ENCODE measurements around the gene RPS6KA6. TPM values are rescaled to one million over a fixed set of nuclear protein-coding genes. Genes with fewer than 3 reads are reported as not detected.
"Not testable (repeated sequence)": the region's sequence is repeated elsewhere in the genome, so short reads cannot be mapped to it uniquely, and the experiment has no call there.

Gene RPS6KA6
- total RNA-seq, 2 donors from 2014 or later: 0.05 to 0.30 TPM

DNA sequence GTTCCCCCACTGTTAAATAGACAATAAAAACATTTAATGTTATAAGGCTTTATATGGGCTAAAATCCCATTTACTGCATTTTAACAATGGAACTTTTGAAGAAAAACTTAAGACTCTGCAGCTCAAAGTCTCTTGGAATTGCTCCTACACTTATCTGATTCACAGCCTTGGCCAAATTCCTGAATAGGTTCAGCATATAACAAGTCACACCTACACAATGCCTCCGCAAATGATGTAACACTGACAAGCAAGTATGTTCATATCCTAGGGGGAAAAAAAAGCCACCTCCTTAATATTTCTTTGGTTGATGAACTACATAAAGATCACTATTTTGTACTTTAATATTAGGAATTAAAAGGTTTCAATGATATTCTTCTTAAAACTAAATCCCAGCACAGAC is 34.5 kb downstream of the RPS6KA6 start:
- Mint-ChIP-seq H3K27me3 (no peaks in the 10 kb centered on the region), H3K4me1 (no peaks in the 10 kb centered on the region), H3K36me3 (ENCODE audit: low read depth) (no peaks in the 10 kb centered on the region), H3K27ac (no peak overlapping the region), H3K4me3 (no peak overlapping the region)
- ATAC-seq (no peak), DNase-seq (no peak)
- no peaks in the 10 kb centered on the region for H3K9me3 ChIP-seq (ENCODE audit: control insufficient read depth, low read length, poor library complexity, severe bottlenecking)

DNA sequence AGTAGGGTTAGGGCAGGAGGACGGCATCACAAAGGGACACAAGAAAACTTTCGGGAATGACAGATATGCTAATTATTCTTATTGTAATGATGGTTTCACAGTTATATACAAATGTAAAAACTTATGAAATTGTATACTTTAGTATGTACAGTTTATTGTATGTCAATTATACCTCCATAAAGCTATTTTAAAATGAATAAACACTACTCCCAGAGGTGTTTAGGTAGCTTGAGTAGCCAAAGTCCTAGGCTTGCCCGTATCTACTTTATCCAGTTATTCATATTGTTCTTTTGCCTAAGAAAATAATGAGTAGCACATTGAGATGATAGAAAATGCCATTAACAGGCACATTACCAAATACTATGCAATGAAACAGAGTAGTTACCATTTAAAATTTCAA is 43.0 kb downstream of the RPS6KA6 start:
- no peak for ATAC-seq
- Mint-ChIP-seq H3K4me3 (no peak overlapping the region), H3K27me3 (no peaks in the 10 kb centered on the region), H3K36me3 (ENCODE audit: low read depth) (no peaks in the 10 kb centered on the region), H3K4me1 (no peaks in the 10 kb centered on the region), H3K27ac (no peak overlapping the region)
- DNase-seq: no peak
- H3K9me3 ChIP-seq (ENCODE audit: control insufficient read depth, low read length, poor library complexity, severe bottlenecking): no peaks in the 10 kb centered on the region

DNA sequence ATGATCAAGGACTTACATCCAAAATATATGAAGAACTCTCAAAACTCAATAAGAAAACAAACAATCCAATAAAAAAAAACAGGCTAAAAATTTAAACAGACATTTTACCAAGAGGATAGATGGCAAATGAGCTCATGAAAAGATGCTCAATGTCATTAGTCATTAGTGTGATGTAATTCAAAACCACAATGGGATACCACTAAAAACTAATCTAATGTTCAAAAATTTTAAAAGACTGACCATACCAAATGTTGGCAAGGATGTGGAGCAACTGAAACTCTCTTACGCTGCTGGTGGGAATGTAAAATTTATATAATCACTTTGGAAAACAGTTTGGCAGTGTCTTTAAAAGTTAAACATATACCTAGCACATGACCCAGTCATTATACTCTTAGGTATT is 43.7 kb downstream of the RPS6KA6 start:
- no peak for DNase-seq
- no peaks in the 10 kb centered on the region for H3K27me3 Mint-ChIP-seq
- no peak overlapping the region for H3K4me3 Mint-ChIP-seq
- H3K36me3 Mint-ChIP-seq (ENCODE audit: low read depth): no peaks in the 10 kb centered on the region
- no peak for ATAC-seq
- H3K27ac Mint-ChIP-seq: no peak overlapping the region
- H3K4me1 Mint-ChIP-seq: no peaks in the 10 kb centered on the region
- H3K9me3 ChIP-seq (ENCODE audit: control insufficient read depth, low read length, poor library complexity, severe bottlenecking): no peaks in the 10 kb centered on the region

DNA sequence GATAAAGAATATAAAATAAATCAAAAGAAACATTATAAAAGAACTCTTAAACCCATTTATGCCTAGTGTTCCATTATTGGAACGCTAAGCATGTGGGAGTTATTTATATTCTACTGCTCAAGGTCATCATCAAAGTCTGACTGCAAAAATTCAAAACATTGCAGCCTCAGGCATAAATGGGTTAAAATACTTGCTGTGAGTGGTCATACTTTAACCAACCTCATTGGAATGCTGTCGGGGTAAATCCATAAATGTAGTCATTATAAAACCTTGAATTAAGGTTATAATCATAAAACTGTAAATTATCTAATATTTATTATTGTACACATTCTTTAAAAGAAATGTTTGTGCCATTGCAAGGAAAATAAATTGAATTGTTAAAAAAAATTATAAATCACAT is 55.0 kb downstream of the RPS6KA6 start:
- Mint-ChIP-seq H3K36me3 (ENCODE audit: low read depth) (no peaks in the 10 kb centered on the region), H3K27me3 (no peaks in the 10 kb centered on the region), H3K4me1 (no peaks in the 10 kb centered on the region), H3K27ac (no peak overlapping the region), H3K4me3 (no peak overlapping the region)
- DNase-seq (no peak), ATAC-seq (no peak)
- no peaks in the 10 kb centered on the region for H3K9me3 ChIP-seq (ENCODE audit: control insufficient read depth, low read length, poor library complexity, severe bottlenecking)

DNA sequence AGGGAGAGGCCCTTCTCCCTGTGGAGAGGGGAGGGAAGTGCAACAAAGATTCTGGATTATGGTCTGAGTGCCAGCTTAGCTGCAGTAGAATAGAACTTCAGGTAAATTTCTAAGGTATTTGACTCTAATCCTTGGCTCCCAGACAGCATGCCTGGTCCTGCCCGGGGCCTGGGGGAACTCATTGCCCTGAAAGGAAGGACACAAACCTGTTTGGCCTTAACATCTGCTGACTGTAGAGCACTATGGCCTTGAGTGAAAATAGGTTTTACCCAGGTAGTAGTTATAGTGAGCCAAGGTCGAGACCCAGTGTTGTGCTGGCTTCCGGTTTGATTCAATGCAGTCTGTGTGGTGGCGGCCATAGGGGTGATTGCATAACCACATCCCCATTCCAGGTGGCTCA is 64.4 kb downstream of the RPS6KA6 start:
- Mint-ChIP-seq H3K27ac (no peak overlapping the region), H3K4me3 (no peak overlapping the region), H3K36me3 (ENCODE audit: low read depth) (no peaks in the 10 kb centered on the region), H3K4me1 (no peaks in the 10 kb centered on the region), H3K27me3 (no peaks in the 10 kb centered on the region)
- no peak for ATAC-seq
- DNase-seq: no peak
- no peaks in the 10 kb centered on the region for H3K9me3 ChIP-seq (ENCODE audit: control insufficient read depth, low read length, poor library complexity, severe bottlenecking)

DNA sequence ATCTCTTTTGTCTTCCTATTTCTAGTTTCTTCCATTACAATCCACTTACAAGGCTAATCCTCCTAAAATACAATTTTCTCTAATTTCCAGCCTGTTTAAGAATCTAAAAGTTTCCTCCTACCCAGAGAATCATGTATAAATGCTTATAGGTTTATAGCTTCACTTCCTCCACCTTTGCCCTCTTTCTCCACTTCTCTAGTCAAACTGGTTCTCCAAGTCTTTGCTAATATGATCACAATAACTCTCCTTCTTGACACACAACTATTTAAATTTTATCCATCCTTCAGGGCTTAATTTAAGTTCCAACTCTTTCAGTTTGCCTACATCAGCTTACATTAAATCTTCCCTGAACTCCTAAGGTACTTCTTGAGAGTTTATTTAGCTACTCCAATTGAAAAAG is 69.2 kb downstream of the RPS6KA6 start:
- H3K4me3 Mint-ChIP-seq: no peak overlapping the region
- no peaks in the 10 kb centered on the region for H3K36me3 Mint-ChIP-seq (ENCODE audit: low read depth)
- H3K4me1 Mint-ChIP-seq: no peaks in the 10 kb centered on the region
- no peaks in the 10 kb centered on the region for H3K9me3 ChIP-seq (ENCODE audit: control insufficient read depth, low read length, poor library complexity, severe bottlenecking)
- H3K27me3 Mint-ChIP-seq: no peaks in the 10 kb centered on the region
- ATAC-seq (no peak), DNase-seq (no peak)
- H3K27ac Mint-ChIP-seq: no peak overlapping the region

DNA sequence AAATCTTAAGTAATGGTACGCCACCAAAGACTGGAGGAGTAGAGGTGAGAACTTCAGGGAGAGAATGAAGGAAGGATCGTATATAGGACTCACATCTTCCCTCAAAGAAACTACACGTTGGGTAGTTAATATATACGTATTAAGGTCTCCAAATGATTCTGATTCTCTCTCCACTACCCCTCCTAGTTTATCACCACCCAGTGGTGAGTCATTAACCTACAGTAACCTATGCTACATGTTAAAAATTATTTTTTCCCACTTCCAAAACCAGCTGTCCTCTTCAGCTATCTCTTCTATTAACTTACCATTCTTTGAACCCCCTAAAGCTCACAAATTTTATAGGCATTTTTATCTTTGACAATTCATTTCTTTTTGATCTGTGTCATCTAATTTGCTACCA is 69.7 kb downstream of the RPS6KA6 start:
- Mint-ChIP-seq H3K27ac (no peak overlapping the region), H3K36me3 (ENCODE audit: low read depth) (no peaks in the 10 kb centered on the region), H3K4me1 (no peaks in the 10 kb centered on the region), H3K4me3 (no peak overlapping the region), H3K27me3 (no peaks in the 10 kb centered on the region)
- ATAC-seq: no peak
- DNase-seq: no peak
- no peaks in the 10 kb centered on the region for H3K9me3 ChIP-seq (ENCODE audit: control insufficient read depth, low read length, poor library complexity, severe bottlenecking)

DNA sequence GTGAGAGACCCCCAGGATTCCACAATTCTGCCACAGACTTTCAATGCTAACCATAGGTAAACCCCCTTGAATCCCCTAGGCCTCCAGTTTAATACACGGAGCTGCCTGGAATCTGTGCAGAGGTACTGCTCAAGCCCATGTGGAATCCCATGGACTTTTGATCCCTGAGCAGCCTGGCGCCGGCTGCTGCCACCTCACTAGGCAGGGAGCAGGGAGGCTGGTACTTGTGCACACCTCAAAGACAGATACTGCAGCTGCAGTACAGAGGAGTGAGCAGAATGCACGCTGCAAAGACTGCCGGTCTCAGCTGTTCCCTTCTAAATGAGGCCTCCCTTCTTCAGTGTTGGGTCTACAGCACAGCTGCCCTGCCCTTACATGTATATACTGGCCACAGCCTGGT is 79.4 kb downstream of the RPS6KA6 start:
- H3K27me3 Mint-ChIP-seq: no peaks in the 10 kb centered on the region
- H3K4me3 Mint-ChIP-seq: no peak overlapping the region
- ATAC-seq (no peak), DNase-seq (no peak)
- no peaks in the 10 kb centered on the region for H3K9me3 ChIP-seq (ENCODE audit: control insufficient read depth, low read length, poor library complexity, severe bottlenecking)
- no peak overlapping the region for H3K27ac Mint-ChIP-seq
- H3K4me1 Mint-ChIP-seq: no peaks in the 10 kb centered on the region
- H3K36me3 Mint-ChIP-seq (ENCODE audit: low read depth): no peaks in the 10 kb centered on the region

DNA sequence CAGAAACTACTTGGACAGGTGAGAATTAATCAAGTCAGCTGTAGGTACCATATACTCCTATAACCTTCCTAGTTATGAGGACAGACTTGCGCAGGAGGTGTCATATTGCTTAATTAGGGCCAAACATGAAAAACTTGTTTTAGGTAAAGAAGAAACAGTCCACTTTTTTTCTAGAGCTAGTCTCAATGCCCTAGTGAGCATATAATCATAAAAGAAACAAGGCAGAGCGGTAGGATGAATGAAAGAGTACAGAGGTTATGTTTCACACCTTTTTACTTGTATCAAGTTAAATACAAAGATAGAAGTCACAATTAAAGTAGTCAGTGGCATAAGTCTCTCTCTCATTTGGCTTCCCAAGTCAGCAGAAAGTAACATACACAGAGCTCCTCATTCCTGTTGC is 88.9 kb downstream of the RPS6KA6 start:
- no peaks in the 10 kb centered on the region for H3K9me3 ChIP-seq (ENCODE audit: control insufficient read depth, low read length, poor library complexity, severe bottlenecking)
- H3K4me1 Mint-ChIP-seq: no peaks in the 10 kb centered on the region
- no peaks in the 10 kb centered on the region for H3K36me3 Mint-ChIP-seq (ENCODE audit: low read depth)
- no peak for DNase-seq
- H3K4me3 Mint-ChIP-seq: no peak overlapping the region
- ATAC-seq: no peak
- no peaks in the 10 kb centered on the region for H3K27me3 Mint-ChIP-seq
- H3K27ac Mint-ChIP-seq: no peak overlapping the region

DNA sequence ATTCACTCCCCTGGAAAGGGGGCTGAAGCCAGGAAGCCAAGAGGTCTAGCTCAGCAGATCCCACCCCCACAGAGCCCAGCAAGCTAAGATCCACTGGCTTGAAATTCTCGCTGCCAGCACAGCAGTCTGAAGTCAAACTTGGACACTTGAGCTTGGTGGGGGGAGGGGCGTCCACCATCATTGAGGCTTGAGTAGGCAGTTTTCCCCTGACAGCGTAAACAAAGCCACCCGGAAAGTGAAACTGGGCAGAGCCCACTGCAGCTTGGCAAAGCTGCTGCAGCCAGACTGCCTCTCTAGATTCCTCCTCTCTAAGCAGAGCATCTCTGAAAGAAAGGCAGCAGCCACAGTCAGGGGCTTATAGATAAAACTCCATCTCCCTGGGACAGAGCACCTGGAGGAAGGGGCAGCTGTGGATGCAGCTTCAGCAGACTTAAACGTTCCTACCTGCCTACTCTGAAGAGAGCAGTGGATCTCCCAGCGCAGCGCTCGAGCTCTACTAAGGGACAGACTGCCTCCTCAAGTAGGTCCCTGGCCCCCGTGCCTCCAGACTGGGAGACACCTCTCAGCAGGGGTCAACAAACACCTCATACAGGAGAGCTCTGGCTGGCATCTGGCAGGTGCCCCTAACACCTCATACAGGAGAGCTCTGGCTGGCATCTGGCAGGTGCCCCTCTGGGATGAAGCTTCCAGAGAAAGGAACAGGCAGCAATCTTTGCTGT is 108.4 kb downstream of the RPS6KA6 start:
- not testable (repeated sequence) for H3K27ac Mint-ChIP-seq, H3K27me3 Mint-ChIP-seq

DNA sequence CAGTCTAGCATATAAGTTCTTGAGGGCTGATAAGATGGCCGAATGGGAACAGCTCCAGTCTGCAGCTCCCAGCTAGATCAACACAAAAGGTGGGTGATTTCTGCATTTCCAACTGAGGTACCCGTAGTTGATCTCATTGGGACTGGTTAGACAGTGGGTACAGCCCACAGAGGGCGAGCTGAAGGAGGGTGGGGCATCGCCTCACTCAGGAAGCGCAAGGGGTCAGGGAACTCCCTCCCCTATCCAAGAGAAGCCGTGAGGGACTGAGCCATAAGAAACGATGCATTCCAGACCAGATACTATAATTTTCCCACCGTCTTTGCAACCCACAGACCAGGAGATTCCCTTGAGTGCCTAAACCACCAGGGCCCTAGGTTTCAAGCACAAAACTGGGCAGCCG is 109.0 kb downstream of the RPS6KA6 start:
- no peak overlapping the region for H3K27ac Mint-ChIP-seq
- no peak for ATAC-seq
- H3K4me1 Mint-ChIP-seq: no peaks in the 10 kb centered on the region

More for the DNA sequence above, 108.4 kb downstream of the RPS6KA6 start:
- not testable (repeated sequence) for H3K4me3 Mint-ChIP-seq; H3K36me3 Mint-ChIP-seq (ENCODE audit: low read depth); ATAC-seq; H3K4me1 Mint-ChIP-seq; DNase-seq; H3K9me3 ChIP-seq (ENCODE audit: control insufficient read depth, low read length, poor library complexity, severe bottlenecking)

DNA sequence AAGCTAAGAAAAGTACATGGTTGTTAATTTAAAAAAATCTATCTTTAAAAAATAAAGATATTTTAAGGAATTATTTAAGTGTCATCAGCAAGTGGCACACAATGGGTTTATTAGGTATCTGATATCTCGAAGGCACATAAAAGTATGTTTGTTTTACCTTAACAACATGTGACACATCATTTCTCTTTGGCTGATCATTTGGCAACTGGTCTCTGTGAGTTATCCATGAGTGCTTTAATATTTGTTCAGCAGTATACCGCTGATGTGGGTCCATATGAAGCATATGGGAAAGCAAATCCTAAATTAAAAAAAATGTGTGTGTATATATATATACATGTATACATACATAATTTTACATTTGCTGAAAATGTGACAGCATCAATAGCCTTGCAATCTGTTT is 123.2 kb downstream of the RPS6KA6 start:
- Mint-ChIP-seq H3K4me3 (no peak overlapping the region), H3K27me3 (no peaks in the 10 kb centered on the region)

More for the DNA sequence above, 109.0 kb downstream of the RPS6KA6 start:
- Mint-ChIP-seq H3K27me3 (no peaks in the 10 kb centered on the region), H3K36me3 (ENCODE audit: low read depth) (no peaks in the 10 kb centered on the region), H3K4me3 (no peak overlapping the region)
- no peaks in the 10 kb centered on the region for H3K9me3 ChIP-seq (ENCODE audit: control insufficient read depth, low read length, poor library complexity, severe bottlenecking)
- DNase-seq: no peak

DNA sequence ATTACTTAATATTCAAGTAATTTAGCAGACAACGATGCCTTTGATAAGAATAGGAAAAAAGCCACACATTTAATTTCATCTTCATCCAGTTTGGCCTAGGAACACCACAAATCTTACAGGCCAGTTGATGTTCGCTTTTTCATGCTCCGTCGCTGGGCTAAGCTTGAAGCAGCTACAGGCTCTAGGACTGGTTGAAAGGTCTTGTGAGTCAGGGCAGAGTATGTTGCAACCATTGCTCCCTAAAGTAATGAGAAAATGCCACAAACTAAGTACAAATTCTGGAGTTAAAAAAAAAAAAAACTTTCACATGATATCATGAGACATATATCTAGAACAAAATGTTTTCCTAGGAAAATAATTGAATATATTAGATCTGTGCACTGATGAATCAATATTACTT is 123.8 kb downstream of the RPS6KA6 start:
- no peak for DNase-seq

More for the DNA sequence above, 123.2 kb downstream of the RPS6KA6 start:
- DNase-seq (no peak), ATAC-seq (no peak)
- Mint-ChIP-seq H3K36me3 (ENCODE audit: low read depth) (no peaks in the 10 kb centered on the region), H3K4me1 (no peaks in the 10 kb centered on the region), H3K27ac (no peak overlapping the region)
- no peaks in the 10 kb centered on the region for H3K9me3 ChIP-seq (ENCODE audit: control insufficient read depth, low read length, poor library complexity, severe bottlenecking)

DNA sequence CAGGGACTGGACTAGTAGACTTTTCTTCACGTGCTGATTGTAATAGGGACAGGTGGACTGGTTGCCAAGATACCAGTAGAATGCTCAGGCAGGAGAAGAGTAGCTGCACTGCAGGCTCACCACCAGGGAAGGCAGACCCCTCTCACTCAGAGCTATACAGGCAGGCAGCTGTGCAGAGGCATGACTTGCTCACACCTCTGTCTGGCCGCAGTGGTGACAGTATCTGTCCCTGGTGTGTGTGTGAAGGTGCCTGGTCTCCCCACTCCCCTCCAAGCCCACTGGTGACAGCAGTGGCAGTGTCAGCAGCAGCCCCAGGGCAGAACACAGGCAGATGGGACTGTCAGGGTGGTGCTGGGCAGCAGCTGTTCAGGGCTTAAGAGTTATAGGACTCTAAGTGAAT is 140.7 kb downstream of the RPS6KA6 start:
- H3K27me3 Mint-ChIP-seq: no peaks in the 10 kb centered on the region
- DNase-seq (no peak), ATAC-seq (no peak)
- no peak overlapping the region for H3K4me3 Mint-ChIP-seq
- H3K36me3 Mint-ChIP-seq (ENCODE audit: low read depth): no peaks in the 10 kb centered on the region
- no peaks in the 10 kb centered on the region for H3K9me3 ChIP-seq (ENCODE audit: control insufficient read depth, low read length, poor library complexity, severe bottlenecking)
- no peak overlapping the region for H3K27ac Mint-ChIP-seq
- no peaks in the 10 kb centered on the region for H3K4me1 Mint-ChIP-seq

More for the DNA sequence above, 123.8 kb downstream of the RPS6KA6 start:
- H3K27ac Mint-ChIP-seq: no peak overlapping the region
- H3K4me1 Mint-ChIP-seq: no peaks in the 10 kb centered on the region
- H3K9me3 ChIP-seq (ENCODE audit: control insufficient read depth, low read length, poor library complexity, severe bottlenecking): no peaks in the 10 kb centered on the region
- no peak for ATAC-seq
- H3K27me3 Mint-ChIP-seq: no peaks in the 10 kb centered on the region
- H3K4me3 Mint-ChIP-seq: no peak overlapping the region
- H3K36me3 Mint-ChIP-seq (ENCODE audit: low read depth): no peaks in the 10 kb centered on the region
